ENCODE results near the gene LBHD1.
A peak's percentile ranks its signal among the peaks of the same experiment; 100 is the strongest.
"Not testable (repeated sequence)": the region's sequence is repeated elsewhere in the genome, so short reads cannot be mapped to it uniquely, and the experiment has no call there.

The LBHD1 gene

DNA sequence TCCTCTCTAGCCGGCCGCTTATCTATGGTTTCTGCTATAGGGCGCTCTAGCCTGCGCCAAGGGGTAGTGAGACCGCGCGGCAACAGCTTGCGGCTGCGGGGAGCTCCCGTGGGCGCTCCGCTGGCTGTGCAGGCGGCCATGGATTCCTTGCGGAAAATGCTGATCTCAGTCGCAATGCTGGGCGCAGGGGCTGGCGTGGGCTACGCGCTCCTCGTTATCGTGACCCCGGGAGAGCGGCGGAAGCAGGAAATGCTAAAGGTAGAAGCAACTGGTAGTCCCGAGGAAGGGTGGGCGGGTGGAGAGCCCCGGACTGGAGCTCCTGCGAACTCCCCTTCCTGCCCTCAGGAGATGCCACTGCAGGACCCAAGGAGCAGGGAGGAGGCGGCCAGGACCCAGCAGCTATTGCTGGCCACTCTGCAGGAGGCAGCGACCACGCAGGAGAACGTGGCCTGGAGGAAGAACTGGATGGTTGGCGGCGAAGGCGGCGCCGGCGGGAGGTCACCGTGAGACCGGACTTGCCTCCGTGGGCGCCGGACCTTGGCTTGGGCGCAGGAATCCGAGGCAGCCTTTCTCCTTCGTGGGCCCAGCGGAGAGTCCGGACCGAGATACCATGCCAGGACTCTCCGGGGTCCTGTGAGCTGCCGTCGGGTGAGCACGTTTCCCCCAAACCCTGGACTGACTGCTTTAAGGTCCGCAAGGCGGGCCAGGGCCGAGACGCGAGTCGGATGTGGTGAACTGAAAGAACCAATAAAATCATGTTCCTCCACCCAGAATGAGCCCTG is at the start of gene LBHD1, which contains the start of gene UQCC3:
Gene LBHD1, minus strand, starts transcription at position 660 of the 782 bp plus-strand sequence. CDS start 2,236 bp downstream, outside the sequence.
Gene UQCC3, plus strand, starts transcription at position 66 of the 782 bp plus-strand sequence. Its CDS starts 73 bp downstream, at position 139.
- peak; percentile 46 to 56 for DNase-seq (ENCODE audit: low read depth in 1 of 2, low spot score in 1 of 2)

- DNase-seq (ENCODE audit: low read depth in 1 of 2, low spot score in 1 of 2), result no peak
Measured at GRCh38 chr11:62719302-62719978, 47.4 kb upstream of the LBHD1 start.

DNA sequence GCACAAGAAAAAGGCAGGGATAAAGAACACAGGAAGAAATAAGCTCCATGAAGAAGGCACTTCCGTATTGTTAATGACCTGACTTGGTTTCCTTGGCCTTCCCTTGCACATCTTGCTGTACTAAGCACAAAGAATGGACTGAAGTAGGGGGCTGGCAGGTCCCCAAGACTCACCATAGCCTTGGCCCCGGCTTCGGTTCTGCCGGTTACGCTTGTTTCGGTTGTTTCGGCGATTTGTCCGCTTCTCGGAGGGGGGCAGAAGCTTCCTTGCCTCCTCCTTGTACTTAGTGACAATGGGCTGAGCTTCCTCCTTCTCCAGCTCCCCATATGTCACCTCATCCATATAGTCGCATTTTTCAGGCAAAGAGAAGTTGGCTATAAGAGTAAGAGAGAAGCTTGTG is 44.7 kb upstream of the LBHD1 start:
- no peak for DNase-seq (ENCODE audit: low read depth in 1 of 2, low spot score in 1 of 2)

DNA sequence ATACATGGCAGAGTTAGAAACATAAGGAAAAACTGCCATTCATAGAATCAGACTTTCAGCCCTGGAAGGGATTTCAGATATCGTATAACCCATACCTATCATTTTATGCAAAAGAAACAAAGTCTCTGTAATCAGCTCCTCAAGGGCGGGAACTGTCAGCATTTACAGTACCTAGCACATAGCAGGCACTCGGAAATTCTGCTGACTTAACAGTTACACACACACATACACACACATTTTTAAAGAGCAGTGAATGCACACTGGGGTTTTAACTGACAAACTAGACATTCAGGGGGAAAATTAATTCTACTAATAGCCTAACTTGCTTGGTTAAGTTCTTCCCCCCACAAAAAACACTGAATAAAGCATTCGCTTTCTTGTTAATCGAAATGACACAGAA is 44.1 kb upstream of the LBHD1 start:
- DNase-seq (ENCODE audit: low read depth in 1 of 2, low spot score in 1 of 2), result no peak

GRCh38 chr11:62715150-62716130 is 43.4 kb upstream of the LBHD1 start:
- no peak for DNase-seq (ENCODE audit: low read depth in 1 of 2, low spot score in 1 of 2)

- DNase-seq (ENCODE audit: low read depth in 1 of 2, low spot score in 1 of 2), result no peak
Measured at GRCh38 chr11:62713343-62713742, 41.3 kb upstream of the LBHD1 start.

GRCh38 chr11:62712861-62713260 is 40.8 kb upstream of the LBHD1 start:
- no peak for DNase-seq (ENCODE audit: low read depth in 1 of 2, low spot score in 1 of 2)

DNA sequence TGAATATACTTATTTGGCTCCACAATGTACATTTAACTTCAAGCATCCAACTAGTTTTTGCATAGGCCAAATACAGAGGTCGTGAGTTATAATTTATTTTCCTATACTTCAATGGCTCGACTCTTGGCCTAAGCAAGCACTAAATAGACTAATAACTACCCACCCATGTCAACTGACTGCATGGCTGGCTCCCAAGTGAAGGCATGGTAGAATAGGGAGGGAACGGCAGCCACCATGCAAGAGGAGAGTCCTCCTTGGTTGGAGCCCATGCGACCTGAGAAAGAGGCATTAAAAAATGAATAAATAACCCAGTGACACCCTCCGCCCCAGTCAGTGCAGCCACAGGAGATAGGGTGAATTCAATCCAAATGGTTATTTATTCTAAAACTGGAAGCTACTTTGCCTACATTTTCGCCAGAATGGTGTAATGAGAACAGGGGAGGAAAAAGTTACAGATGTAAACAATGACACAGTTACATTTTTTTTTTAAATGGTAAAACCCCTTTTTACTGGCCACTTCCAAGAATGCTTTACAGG is 40.3 kb upstream of the LBHD1 start:
- DNase-seq (ENCODE audit: low read depth in 1 of 2, low spot score in 1 of 2), result no peak

GRCh38 chr11:62710001-62710345 is 37.9 kb upstream of the LBHD1 start:
- peak in 1 of 2 donors; percentile 10 for DNase-seq (ENCODE audit: low read depth in 1 of 2, low spot score in 1 of 2)

DNA sequence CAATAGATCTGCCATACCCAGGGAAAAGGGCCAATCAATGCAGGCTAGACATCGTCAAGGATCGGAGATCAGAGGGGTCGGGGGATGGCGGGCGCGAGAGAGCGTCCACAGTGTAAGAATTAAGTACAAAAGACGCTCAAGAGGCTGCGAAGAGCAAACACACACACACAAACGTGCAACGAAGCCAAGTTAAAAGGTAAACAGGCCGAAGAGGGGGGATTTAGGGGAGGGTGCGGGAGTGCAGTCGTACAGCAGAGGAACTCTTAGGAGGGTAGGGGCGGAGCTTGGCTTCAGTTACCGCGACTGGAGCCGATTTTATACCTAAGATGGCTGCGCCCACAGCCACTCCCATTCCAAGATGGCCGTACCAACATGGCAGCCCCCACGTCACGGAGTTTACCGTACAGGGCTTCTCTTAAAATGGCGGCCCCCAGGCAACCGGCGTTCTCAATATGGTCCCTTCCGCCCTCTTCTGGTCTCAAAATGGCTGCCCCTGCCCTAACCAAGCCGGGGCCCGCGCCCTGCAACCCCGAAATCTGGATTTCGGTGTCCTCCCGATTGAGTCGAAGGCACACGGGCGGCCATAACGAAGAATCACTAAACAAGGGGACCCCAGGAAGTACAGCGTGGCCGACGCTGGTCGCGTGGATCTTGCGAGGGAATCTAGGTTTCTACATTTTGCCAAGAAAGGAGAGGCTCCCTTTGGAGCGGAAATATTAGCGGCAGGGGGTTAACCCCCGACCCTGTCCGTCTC is 37.4 kb upstream of the LBHD1 start:
- peak; percentile 85 to 93 for DNase-seq (ENCODE audit: low read depth in 1 of 2, low spot score in 1 of 2)

DNA sequence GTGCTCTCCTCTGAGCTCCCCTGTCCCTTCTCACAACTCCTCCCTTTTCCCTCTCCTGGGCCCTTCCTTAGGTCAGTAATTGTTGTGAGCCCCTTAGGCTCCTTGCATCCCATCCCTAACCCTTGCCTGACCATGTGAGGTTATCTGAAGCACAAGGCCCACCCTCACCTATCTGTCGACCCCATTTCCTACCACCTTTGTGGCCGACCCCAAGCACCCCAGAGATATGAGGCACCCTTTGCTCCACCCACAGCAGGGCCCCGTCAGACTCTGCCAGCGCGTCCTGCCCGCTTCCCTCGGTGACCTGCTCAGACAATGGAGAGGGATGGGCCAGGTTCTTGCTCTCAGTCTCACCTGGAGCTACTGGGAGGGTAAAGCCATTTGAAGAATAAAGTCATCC is 36.7 kb upstream of the LBHD1 start:
- peak in 1 of 2 donors; percentile 25 for DNase-seq (ENCODE audit: low read depth in 1 of 2, low spot score in 1 of 2)

GRCh38 chr11:62708392-62708791 is 36.3 kb upstream of the LBHD1 start:
- no peak for DNase-seq (ENCODE audit: low read depth in 1 of 2, low spot score in 1 of 2)

DNA sequence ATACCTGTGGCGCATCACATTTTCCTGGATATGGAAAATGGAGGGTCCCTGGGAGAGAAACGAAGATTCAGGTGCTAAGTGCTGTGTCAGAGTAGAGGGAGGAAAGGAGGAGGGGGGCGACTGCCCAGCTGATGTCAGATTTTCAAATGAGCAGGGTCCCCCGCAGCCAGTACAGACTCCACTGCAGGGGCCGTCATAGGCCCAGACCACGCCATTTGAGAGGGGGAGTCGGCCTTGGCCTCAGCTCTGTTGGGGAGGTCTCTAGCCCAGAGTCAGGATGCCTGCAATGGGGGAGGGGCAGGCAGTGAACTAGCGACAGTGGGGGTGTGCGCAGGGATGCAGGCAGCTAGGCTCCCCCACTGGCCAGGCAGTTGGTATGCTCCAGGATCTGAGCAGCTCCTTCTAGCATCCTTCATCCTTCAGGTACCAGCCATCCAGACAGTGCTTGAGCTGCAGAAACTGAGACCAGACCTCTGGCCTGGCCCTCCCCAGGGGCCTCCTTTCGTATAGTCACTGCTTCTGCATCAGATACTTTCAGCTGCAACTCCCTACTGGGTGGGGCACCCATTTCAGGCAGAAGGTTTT is 35.3 kb upstream of the LBHD1 start, which contains the start of the genes BSCL2 and GNG3:
Gene BSCL2, minus strand, starts transcription at position 148 of the 585 bp plus-strand sequence. CDS start 229 bp downstream, outside the sequence.
Gene GNG3, plus strand, starts transcription at position 400 of the 585 bp plus-strand sequence. CDS start 620 bp downstream, outside the sequence.
- no peak for DNase-seq (ENCODE audit: low read depth in 1 of 2, low spot score in 1 of 2)

- DNase-seq (ENCODE audit: low read depth in 1 of 2, low spot score in 1 of 2), result no peak
Measured at GRCh38 chr11:62706850-62707247, 34.8 kb upstream of the LBHD1 start.

DNA sequence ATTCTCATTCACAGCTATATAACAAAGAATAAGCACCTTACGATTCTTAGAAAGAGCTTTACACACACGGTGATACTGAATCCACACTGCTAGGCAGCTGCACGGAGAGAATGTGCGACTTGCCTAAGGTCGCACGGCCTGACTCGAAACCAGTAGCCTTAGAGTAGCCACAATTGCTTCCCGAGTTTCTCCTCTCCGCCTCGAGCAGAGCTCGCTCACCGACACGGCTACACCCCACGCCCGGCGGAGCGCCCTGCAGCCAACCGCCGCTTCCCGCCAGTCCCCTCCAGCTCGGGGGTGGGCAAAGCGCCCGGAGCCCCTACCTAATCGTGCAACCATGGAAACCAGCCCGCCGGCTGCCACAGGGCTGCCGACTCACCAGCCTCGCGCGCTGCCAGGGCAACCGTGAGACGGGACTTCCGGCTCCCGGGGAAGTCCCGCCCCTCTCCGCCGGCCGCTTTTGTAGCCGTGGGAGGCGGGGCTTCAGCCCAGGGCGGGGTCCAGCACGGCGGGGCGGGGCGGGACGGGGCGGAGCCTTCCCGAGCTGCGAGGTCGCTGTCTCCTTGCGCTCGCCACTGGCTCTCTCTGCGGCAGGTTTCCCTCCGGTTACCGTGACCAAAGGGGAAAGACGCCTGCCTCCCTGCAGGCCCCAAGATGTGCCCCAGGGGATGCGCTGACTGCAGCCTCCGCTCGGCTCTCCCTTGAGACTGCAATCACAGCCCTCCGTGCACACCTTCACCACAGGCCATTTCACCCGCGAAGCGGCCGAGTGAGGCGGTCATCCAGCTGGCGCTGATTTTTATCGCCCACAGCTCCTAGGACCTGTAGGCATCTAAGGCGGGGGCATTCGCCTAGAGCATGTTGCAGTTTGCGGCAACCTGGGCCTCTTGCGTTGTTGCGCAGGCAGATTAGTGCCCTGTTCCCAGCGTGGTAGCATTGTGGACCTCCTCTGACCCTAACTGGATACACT is 34.1 kb upstream of the LBHD1 start:
- DNase-seq (ENCODE audit: low read depth in 1 of 2, low spot score in 1 of 2), result peak; percentile 92 to 93

DNA sequence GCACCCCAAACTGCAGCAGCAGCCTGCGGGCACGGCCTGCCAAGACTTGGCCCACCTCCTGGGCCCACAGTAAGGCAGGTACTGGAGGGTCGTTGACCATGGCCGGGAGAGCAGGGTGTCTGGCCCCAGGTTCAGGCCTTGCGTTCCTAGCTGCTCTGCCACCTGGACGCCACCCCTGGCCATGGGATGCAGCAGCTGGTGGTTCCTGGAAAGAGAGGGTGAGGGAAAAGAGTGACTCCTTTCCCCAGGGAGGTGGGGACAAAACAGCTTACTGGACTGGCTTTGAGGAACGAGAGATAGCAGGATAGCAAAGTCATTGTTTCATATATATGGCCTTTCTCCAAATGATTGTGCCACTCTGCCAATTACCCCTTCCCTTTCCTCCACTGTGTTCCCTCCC is 33.3 kb upstream of the LBHD1 start:
- no peak for DNase-seq (ENCODE audit: low read depth in 1 of 2, low spot score in 1 of 2)

GRCh38 chr11:62703921-62704320 is 31.9 kb upstream of the LBHD1 start:
- not testable (repeated sequence) for DNase-seq (ENCODE audit: low read depth in 1 of 2, low spot score in 1 of 2)

DNA sequence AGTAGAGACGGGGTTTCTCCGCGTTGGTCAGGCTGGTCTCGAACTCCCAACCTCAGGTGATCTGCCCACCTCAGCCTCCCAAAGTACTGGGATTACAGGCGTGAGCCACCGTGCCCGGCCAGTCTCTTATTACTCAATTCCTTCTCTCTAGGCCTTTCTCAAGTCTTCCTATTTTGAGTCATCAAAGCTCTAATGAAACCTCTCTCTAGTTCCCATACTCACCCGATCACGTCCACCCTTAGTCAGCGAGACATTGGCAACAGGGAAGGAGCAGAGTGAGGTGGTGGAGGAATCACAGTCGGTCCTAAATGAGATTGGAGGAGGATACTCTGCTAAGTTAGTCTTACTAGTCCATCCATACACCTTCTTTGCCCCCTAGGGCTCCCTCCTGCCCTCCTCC is 30.2 kb upstream of the LBHD1 start:
- no peak for DNase-seq (ENCODE audit: low read depth in 1 of 2, low spot score in 1 of 2)
